ENCODE results near the gene LMBR1. TPM values are rescaled to one million over a fixed set of nuclear protein-coding genes. Genes with fewer than 3 reads are reported as not detected.

LMBR1 gene
- total and polyA plus RNA-seq, 2 of the 13 experiments (the other 11 are each of a cell fraction or from before 2014, with no cell fraction given), result 20.9 to 39.6 TPM

DNA sequence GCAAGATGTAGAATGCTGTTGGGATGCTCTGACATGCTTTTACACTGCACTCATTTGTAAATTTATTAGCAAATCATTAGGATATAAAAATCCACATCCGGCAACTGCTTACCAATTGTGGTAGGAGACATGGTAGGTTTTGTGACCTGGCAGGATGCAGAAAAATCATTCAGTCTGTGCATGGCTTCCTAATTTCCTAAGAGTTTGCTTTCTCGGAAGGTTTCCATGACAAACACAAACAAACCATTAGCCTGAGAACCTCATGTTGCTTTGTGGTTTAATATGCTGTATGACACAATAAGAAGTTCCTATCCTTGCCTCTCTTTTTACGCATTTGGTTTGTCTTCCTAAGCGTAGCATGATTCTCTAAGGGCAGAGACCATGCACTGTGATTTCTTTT lies 14.7 kb upstream of the LMBR1 start:
- no peak for DNase-seq (ENCODE audit: low spot score)
- H3K4me1 ChIP-seq (ENCODE audit: insufficient read depth, low read length), result peaks cover 17% of the 10 kb centered on the region; the same call in 1 of the 2 replicates
- no peak for ATAC-seq
- no peak overlapping the region for H3K27ac ChIP-seq (ENCODE audit: extremely low read length, insufficient read depth, low read length)
- 58% methylated on average over 4 of the region's 4 CpGs for WGBS (ENCODE audit: low lambda C conversion rate)
- H3K79me2 ChIP-seq (ENCODE audit: insufficient read depth, low read length), result no peaks in the 10 kb centered on the region
- POLR2A ChIA-PET, result no interaction called here
- no peak overlapping the region for H3K4me3 ChIP-seq (replicated peaks in 1 of 3; ENCODE audit: insufficient read depth in 1 of 3, low read depth in 2 of 3, low read length in 3 of 3)
- 0 out of 5 replicates have a peak, but pooled peaks cover 0 to 4% of the 10 kb centered on the region in 2 experiments for H3K27me3 ChIP-seq (ENCODE audit: control insufficient read depth in 1 of 2, insufficient read depth in 2 of 2, low read length in 2 of 2)
- no peaks in the 10 kb centered on the region for H3K9me3 ChIP-seq (ENCODE audit: low read length)
- FAIRE-seq, result no peak
- H3K4me2 ChIP-seq (ENCODE audit: low read depth, low read length), result no peak overlapping the region
- intact Hi-C loops (cut with micrococcal nuclease; ENCODE audit: unreplicated experiment) (loop anchor here (5.0 kb wide), 1 partner anchor 40 kb away; the partner anchor contains the start of gene NOM1), in situ Hi-C loops (cut with HindIII; ENCODE audit: extremely low pct_ligation_motif_present, low pct_unique_long_range_greater_than_20kb) (no loop called here)
- H3K36me3 ChIP-seq (replicated peaks in 1 of 2; ENCODE audit: control insufficient read depth in 1 of 2, insufficient read depth in 2 of 2, low read length in 2 of 2), result no peaks in the 10 kb centered on the region
- TF ChIP-seq, protein P1, sequence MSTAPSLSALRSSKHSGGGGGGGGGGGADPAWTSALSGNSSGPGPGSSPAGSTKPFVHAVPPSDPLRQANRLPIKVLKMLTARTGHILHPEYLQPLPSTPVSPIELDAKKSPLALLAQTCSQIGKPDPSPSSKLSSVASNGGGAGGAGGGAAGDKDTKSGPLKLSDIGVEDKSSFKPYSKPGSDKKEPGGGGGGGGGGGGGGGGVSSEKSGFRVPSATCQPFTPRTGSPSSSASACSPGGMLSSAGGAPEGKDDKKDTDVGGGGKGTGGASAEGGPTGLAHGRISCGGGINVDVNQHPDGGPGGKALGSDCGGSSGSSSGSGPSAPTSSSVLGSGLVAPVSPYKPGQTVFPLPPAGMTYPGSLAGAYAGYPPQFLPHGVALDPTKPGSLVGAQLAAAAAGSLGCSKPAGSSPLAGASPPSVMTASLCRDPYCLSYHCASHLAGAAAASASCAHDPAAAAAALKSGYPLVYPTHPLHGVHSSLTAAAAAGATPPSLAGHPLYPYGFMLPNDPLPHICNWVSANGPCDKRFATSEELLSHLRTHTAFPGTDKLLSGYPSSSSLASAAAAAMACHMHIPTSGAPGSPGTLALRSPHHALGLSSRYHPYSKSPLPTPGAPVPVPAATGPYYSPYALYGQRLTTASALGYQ (CRISPR knock-in tag; IDR thresholded peaks at IDR 0.05), result no peak
- TF ChIP-seq EZH2 (conservative IDR thresholded peaks at IDR 0.05; ENCODE audit: low read depth, low read length), result no peak
- TF ChIP-seq ZNF850 (CRISPR knock-in tag; conservative IDR thresholded peaks at IDR 0.05), result no peak
- no peak for TF ChIP-seq CBFB (CRISPR knock-in tag; IDR thresholded peaks at IDR 0.05)
- no peak for TF ChIP-seq ZNF326 (CRISPR knock-in tag; IDR thresholded peaks at IDR 0.05; ENCODE audit: borderline replicate concordance)
- no peak for TF ChIP-seq ZNF672 (CRISPR knock-in tag; IDR thresholded peaks at IDR 0.05)
- TF ChIP-seq PHF5A (CRISPR knock-in tag; IDR thresholded peaks at IDR 0.05; ENCODE audit: low read depth, unreplicated experiment), result no peak
- TF ChIP-seq CREB1 (IDR thresholded peaks at IDR 0.05), result no peak
- no peak for TF ChIP-seq CREB1 (CRISPR knock-in tag; IDR thresholded peaks at IDR 0.05)
- no peak for TF ChIP-seq NFATC3 (CRISPR knock-in tag; IDR thresholded peaks at IDR 0.05)
- TF ChIP-seq, protein P2, sequence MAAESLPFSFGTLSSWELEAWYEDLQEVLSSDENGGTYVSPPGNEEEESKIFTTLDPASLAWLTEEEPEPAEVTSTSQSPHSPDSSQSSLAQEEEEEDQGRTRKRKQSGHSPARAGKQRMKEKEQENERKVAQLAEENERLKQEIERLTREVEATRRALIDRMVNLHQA (CRISPR knock-in tag; IDR thresholded peaks at IDR 0.05), result no peak
- no peak for TF ChIP-seq GZF1 (CRISPR knock-in tag; IDR thresholded peaks at IDR 0.05)
- no peak for TF ChIP-seq NR2F2 (IDR thresholded peaks at IDR 0.05; ENCODE audit: borderline replicate concordance, low read depth)
- TF ChIP-seq JDP2 (CRISPR knock-in tag; IDR thresholded peaks at IDR 0.05; ENCODE audit: borderline replicate concordance), result no peak
- TF ChIP-seq MED13 (CRISPR knock-in tag; IDR thresholded peaks at IDR 0.05), result no peak
- TF ChIP-seq THYN1 (CRISPR knock-in tag; IDR thresholded peaks at IDR 0.05; ENCODE audit: borderline replicate concordance, low read depth), result no peak
- no peak for TF ChIP-seq ZMYM4 (CRISPR knock-in tag; IDR thresholded peaks at IDR 0.05)
- TF ChIP-seq HNRNPL (IDR thresholded peaks at IDR 0.05; ENCODE audit: low read depth, low read length), result no peak
- no TSS peak for BruUV-seq (replicated peaks)
- H3K9ac ChIP-seq (ENCODE audit: insufficient read depth, low read depth, low read length), result no peak overlapping the region
- no peak overlapping the region for H2AFZ ChIP-seq (ENCODE audit: low read length)
- H4K20me1 ChIP-seq (ENCODE audit: insufficient read depth, low read length), result no peaks in the 10 kb centered on the region
- CTCF ChIA-PET (ENCODE audit: low intra/inter-chr PET ratio, low total read pairs), result no interaction called here

Measured in HepG2 (cell line).